Endothelial cell of umbilical vein (primary cell): ENCODE measurements around the gene SMIM14. TPM values are rescaled to one million over a fixed set of nuclear protein-coding genes. Genes with fewer than 3 reads are reported as not detected.

Source experiments
- BruUV-seq: library from RNA; stranded (reverse); fragments of 400-500 nt; replicated peaks from 2 replicates; lab custom pipeline; 2021; lab: Mats Ljungman, UMichigan
- CTCF ChIA-PET: fragments of 300-600, 350-600 bp; sonication (Branson Sonifier 250); formaldehyde crosslinking; loops from one replicate; lab custom pipeline; 2021; ENCODE audit warnings: antibody characterized with exemption, inconsistent platforms; lab: Charles Lee
- POLR2A ChIA-PET: fragments of 300-600, 350-600 bp; sonication (Branson Sonifier 250); formaldehyde crosslinking; loops from one replicate; lab custom pipeline; 2021; ENCODE audit warnings: antibody characterized with exemption, inconsistent platforms; lab: Charles Lee
- DNase-seq: peaks from one replicate; pipeline ENCODE4 v3.0.0-alpha.2; 2011; ENCODE audit warnings: low read depth, low spot score
- FAIRE-seq: peaks from 2 replicates; lab custom pipeline; 2011; peaks lifted over from hg19 to GRCh38; lab: Jason Lieb, UNC
- H2AFZ ChIP-seq: 2 replicates; pipeline ENCODE4 v1.6.0; 2012; ENCODE audit warnings: low read depth, low read length, control low read depth, inconsistent platforms
- H3K27ac ChIP-seq: 2 replicates; pipeline ENCODE4 v1.5.1; 2011; ENCODE audit warnings: low read depth, mild to moderate bottlenecking, control low read depth, low read length, moderate library complexity; ENCODE audit not compliant: insufficient read depth
- H3K27me3 ChIP-seq, 2 experiments: 2 replicates each; pipeline versions ENCODE4 v1.6.0 to v1.6.1; 2011; ENCODE audit warnings: low read length in 2 of 2, mixed read lengths in 1 of 2; ENCODE audit not compliant: control insufficient read depth in 2 of 2, insufficient read depth in 2 of 2
- H3K36me3 ChIP-seq, 2 experiments: 2 replicates in 1 of 2; 3 replicates in 1 of 2; pipeline ENCODE4 v1.5.1; 2011; ENCODE audit warnings: low read length in 2 of 2, mild to moderate bottlenecking in 1 of 2, moderate library complexity in 1 of 2; ENCODE audit not compliant: control insufficient read depth in 2 of 2, insufficient read depth in 2 of 2; ENCODE audit errors: extremely low read depth in 1 of 2
- H3K4me1 ChIP-seq: 3 replicates; pipeline ENCODE4 v1.5.1; 2011; ENCODE audit warnings: mild to moderate bottlenecking, low read length; ENCODE audit not compliant: control insufficient read depth, insufficient read depth; ENCODE audit errors: extremely low read depth
- H3K4me2 ChIP-seq: 2 replicates; pipeline ENCODE4 v1.6.1; 2011; ENCODE audit warnings: low read length, control low read depth, mixed read lengths; ENCODE audit not compliant: insufficient read depth
- H3K4me3 ChIP-seq, 3 experiments: fragments of 200-600 bp in 1 of 3; sonication (generic), shearing (Covaris generic) in 1 of 3; replicated peaks in 1 of 3; 2 replicates each; pipeline ENCODE4 v1.5.1; 2011 to 2016; ENCODE audit warnings: control low read depth in 3 of 3, low read length in 3 of 3, mild to moderate bottlenecking in 2 of 3, inconsistent platforms in 1 of 3, low read depth in 1 of 3, moderate library complexity in 1 of 3; ENCODE audit not compliant: insufficient read depth in 1 of 3
- H3K79me2 ChIP-seq: 2 replicates; pipeline ENCODE4 v1.6.0; 2012; ENCODE audit warnings: low read length, inconsistent platforms; ENCODE audit not compliant: control insufficient read depth, insufficient read depth
- H3K9ac ChIP-seq: replicated peaks from 2 replicates; pipeline ENCODE3; 2011; ENCODE audit warnings: low read length, control low read depth; ENCODE audit not compliant: insufficient read depth; ENCODE audit errors: extremely low read depth
- H3K9me1 ChIP-seq: replicated peaks from 3 replicates; pipeline ENCODE4 v1.6.0; 2011; ENCODE audit warnings: mild to moderate bottlenecking, low read length; ENCODE audit not compliant: control insufficient read depth, insufficient read depth; ENCODE audit errors: extremely low read depth
- H3K9me3 ChIP-seq: replicated peaks from 2 replicates; pipeline ENCODE4 v1.5.1; 2012; ENCODE audit warnings: low read length, inconsistent platforms; ENCODE audit not compliant: control insufficient read depth, insufficient read depth
- H4K20me1 ChIP-seq: replicated peaks from 2 replicates; pipeline ENCODE3; 2011; ENCODE audit warnings: mild to moderate bottlenecking, low read length; ENCODE audit not compliant: control insufficient read depth, insufficient read depth; ENCODE audit errors: extremely low read depth
- CTCF ChIP-seq, 2 donors: IDR thresholded peaks; 1 replicate in 1 of 2; 2 replicates in 1 of 2; pipeline ENCODE4 v1.5.1; 2011; ENCODE audit warnings: low read length in 2 of 2, mild to moderate bottlenecking in 2 of 2, moderate library complexity in 2 of 2, control low read depth in 1 of 2, inconsistent platforms in 1 of 2, low read depth in 1 of 2; ENCODE audit not compliant: insufficient read depth in 1 of 2; ENCODE audit errors: extremely low read depth in 1 of 2
- EZH2 ChIP-seq: IDR thresholded peaks from 2 replicates; pipeline ENCODE4 v1.6.1; 2012; ENCODE audit warnings: borderline replicate concordance, low read depth, mild to moderate bottlenecking, moderate library complexity, low read length, inconsistent platforms; ENCODE audit not compliant: severe bottlenecking
- FOS ChIP-seq: IDR thresholded peaks from 2 replicates; pipeline ENCODE4 v1.6.1; 2011; ENCODE audit warnings: mild to moderate bottlenecking, low read length, moderate library complexity, borderline replicate concordance; ENCODE audit not compliant: insufficient read depth
- JUN ChIP-seq: IDR thresholded peaks from 2 replicates; pipeline ENCODE4 v1.6.1; 2011; ENCODE audit warnings: borderline replicate concordance, low read depth; ENCODE audit not compliant: insufficient read length, insufficient read depth
- MAX ChIP-seq: IDR thresholded peaks from 2 replicates; pipeline ENCODE4 v1.6.1; 2011; ENCODE audit not compliant: insufficient read depth, insufficient read length
- MYC ChIP-seq: IDR thresholded peaks from one replicate; pipeline ENCODE4 v1.6.1; 2011; ENCODE audit warnings: mild to moderate bottlenecking, low read depth, low read length
- POLR2A ChIP-seq: IDR thresholded peaks from 2 replicates; pipeline ENCODE4 v1.6.1; 2012; ENCODE audit warnings: low read depth, mild to moderate bottlenecking, control low read depth, low read length
- POLR2AphosphoS5 ChIP-seq: IDR thresholded peaks from 2 replicates; pipeline ENCODE4 v1.6.1; 2012; ENCODE audit warnings: low read depth, mild to moderate bottlenecking, control low read depth, low read length, moderate library complexity; ENCODE audit not compliant: insufficient read depth
- dilution Hi-C: fragments of 300-500 bp; cut with MboI; formaldehyde crosslinking; loops from one replicate; pipeline ENCODE4 v1.15.0; 2019; ENCODE audit warnings: low sequenced_read_pairs; ENCODE audit not compliant: extremely low pct_ligation_motif_present
- intact Hi-C: fragments of 100-400 bp; cut with micrococcal nuclease; formaldehyde crosslinking; loops from one replicate; pipeline ENCODE4 v1.10.0; 2022
- polyA plus RNA-seq, 4 experiments: library from polyadenylated mRNA; depleted of rRNA in 3 of 4; stranded (reverse) in 3 of 4; unstranded in 1 of 4; fragments of >200 nt; gene quantifications; 2 replicates each; pipeline versions ENCODE4 v1.2.1 to v1.2.3, GENCODE V29; 2011 to 2012; ENCODE audit warnings: missing spikeins in 1 of 4
- small RNA-seq: library from RNA; depleted of rRNA; stranded (forward); fragments of <200 nt; gene quantifications from one replicate; pipeline ENCODE3, GENCODE V24; 2012; ENCODE audit warnings: low replicate concordance, low read depth; ENCODE audit not compliant: insufficient read depth, insufficient read length
- total RNA-seq: library from RNA; stranded (reverse); gene quantifications from 2 replicates; pipeline ENCODE4 v1.2.3, GENCODE V29; 2021

The SMIM14 gene
- total and polyA plus RNA-seq, 2 donors (not counting 3 experiments of a cell fraction or from before 2014, with no cell fraction given) = 12.3 to 15.4 TPM

- H4K20me1 ChIP-seq = no peaks in the 10 kb centered on the region
- no peaks in the 10 kb centered on the region for H3K79me2 ChIP-seq
- dilution Hi-C loops (no loop called here), intact Hi-C loops (no loop called here)
- no peaks in the 10 kb centered on the region for H3K4me1 ChIP-seq
- no peak for FAIRE-seq
- H3K9me1 ChIP-seq = no peaks in the 10 kb centered on the region
- peaks cover 7 to 8% of the 10 kb centered on the region in 2 experiments for H3K36me3 ChIP-seq
- BruUV-seq = no TSS peak
- no peak overlapping the region for H3K4me2 ChIP-seq
- POLR2A ChIA-PET = no interaction called here
- H2AFZ ChIP-seq = no peak overlapping the region
- TF ChIP-seq MAX (no peak), POLR2A (no peak), MYC (no peak), POLR2AphosphoS5 (no peak), JUN (no peak), CTCF (IDR thresholded peaks at IDR 0.05; ENCODE audit: extremely low read depth in 1 of 2, insufficient read depth in 1 of 2, low read depth in 1 of 2, low read length in 2 of 2) (no peak), FOS (no peak), EZH2 (no peak)
- CTCF ChIA-PET = interaction anchor here (3.1 kb wide), 1 partner anchor 29 kb away, joined by 12 read pairs; no protein-coding TSS in a partner anchor
- no peak overlapping the region for H3K27ac ChIP-seq
- H3K9ac ChIP-seq = no peak overlapping the region
- no peak for DNase-seq
- H3K27me3 ChIP-seq = no peaks in the 10 kb centered on the region
- no peak overlapping the region for H3K4me3 ChIP-seq
- no peaks in the 10 kb centered on the region for H3K9me3 ChIP-seq
Observed at GRCh38 chr4:39497909-39498726, 140.5 kb downstream of the SMIM14 start.

Small RNA genes lying within 50 kb of the gene (small RNA-seq; reads per million reads assigned to genes)
- gene RNU7-11P = not detected

Other genes starting within 250 kb of the SMIM14 start
- not detected in 2 replicates for gene KLB, start 231.9 kb downstream of the SMIM14 start, total RNA-seq
- 0.01 and 0.02 TPM in 2 replicates for gene KLB, start 231.9 kb downstream of the SMIM14 start, polyA plus RNA-seq
- 963 and 988 TPM in 2 replicates for gene RPL9, start 179.9 kb downstream of the SMIM14 start, total RNA-seq
- gene RPL9, start 179.9 kb downstream of the SMIM14 start, polyA plus RNA-seq = 547 and 1,186 TPM in 2 replicates
- 9.7 and 11.3 TPM in 2 replicates for gene LIAS, start 179.8 kb downstream of the SMIM14 start, total RNA-seq
- 4.0 and 5.5 TPM in 2 replicates for gene LIAS, start 179.8 kb downstream of the SMIM14 start, polyA plus RNA-seq
- gene UGDH, start 111.4 kb downstream of the SMIM14 start, total RNA-seq = 62.1 and 69.7 TPM in 2 replicates
- gene UGDH, start 111.4 kb downstream of the SMIM14 start, polyA plus RNA-seq = 25.5 and 41.3 TPM in 2 replicates
- gene UBE2K, start 59.3 kb upstream of the SMIM14 start, total RNA-seq = 90.3 and 97.8 TPM in 2 replicates
- 27.1 and 32.5 TPM in 2 replicates for gene UBE2K, start 59.3 kb upstream of the SMIM14 start, polyA plus RNA-seq